Keratinocyte (primary cell): ENCODE measurements around the gene HDLBP. TPM values are rescaled to one million over a fixed set of nuclear protein-coding genes. Genes with fewer than 3 reads are reported as not detected.

Experiments used
- DNase-seq: peaks from one replicate; pipeline ENCODE4 v3.0.0-alpha.2; 2011; ENCODE audit warnings: low read depth, missing footprints, low spot score
- FAIRE-seq: peaks from 2 replicates; lab custom pipeline; 2011; peaks lifted over from hg19 to GRCh38; lab: Jason Lieb, UNC
- H2AFZ ChIP-seq: 2 replicates; pipeline ENCODE4 v1.6.0; 2012; ENCODE audit warnings: low read length, control low read depth, inconsistent platforms; ENCODE audit not compliant: control insufficient read depth
- H3K27ac ChIP-seq: 2 replicates; pipeline ENCODE4 v1.5.1; 2011; ENCODE audit warnings: low read length; ENCODE audit not compliant: control insufficient read depth, insufficient read depth
- H3K27me3 ChIP-seq: 3 replicates; pipeline ENCODE4 v1.6.0; 2011; ENCODE audit warnings: low read length; ENCODE audit not compliant: control insufficient read depth, insufficient read depth; ENCODE audit errors: extremely low read depth
- H3K36me3 ChIP-seq, 2 experiments: 2 replicates in 1 of 2; 3 replicates in 1 of 2; pipeline ENCODE4 v1.5.1; 2011; ENCODE audit warnings: low read length in 2 of 2, mild to moderate bottlenecking in 1 of 2; ENCODE audit not compliant: control insufficient read depth in 2 of 2, insufficient read depth in 2 of 2; ENCODE audit errors: extremely low read depth in 1 of 2
- H3K4me1 ChIP-seq: 3 replicates; pipeline ENCODE4 v1.5.1; 2011; ENCODE audit warnings: low read length; ENCODE audit not compliant: control insufficient read depth, insufficient read depth; ENCODE audit errors: extremely low read depth
- H3K4me2 ChIP-seq: 3 replicates; pipeline ENCODE4 v1.6.0; 2011; ENCODE audit warnings: low read depth, low read length; ENCODE audit not compliant: control insufficient read depth, insufficient read depth; ENCODE audit errors: extremely low read depth
- H3K4me3 ChIP-seq, 3 experiments: fragments of 200-600 bp in 1 of 3; sonication (generic) in 1 of 3; 2 replicates in 2 of 3; 3 replicates in 1 of 3; pipeline ENCODE4 v1.5.1; 2011 to 2016; ENCODE audit warnings: low read length in 3 of 3, mild to moderate bottlenecking in 3 of 3, control low read depth in 2 of 3, inconsistent platforms in 1 of 3, low read depth in 1 of 3, mixed read lengths in 1 of 3, mixed run types in 1 of 3, moderate library complexity in 1 of 3; ENCODE audit not compliant: control insufficient read depth in 2 of 3, insufficient read depth in 2 of 3; ENCODE audit errors: extremely low read depth in 1 of 3
- H3K79me2 ChIP-seq: 2 replicates; pipeline ENCODE4 v1.6.0; 2012; ENCODE audit warnings: low read length; ENCODE audit not compliant: control insufficient read depth, insufficient read depth
- H3K9ac ChIP-seq: 3 replicates; pipeline ENCODE4 v1.6.0; 2011; ENCODE audit warnings: low read length; ENCODE audit not compliant: control insufficient read depth, insufficient read depth; ENCODE audit errors: extremely low read depth
- H3K9me1 ChIP-seq: 3 replicates; pipeline ENCODE4 v1.6.0; 2011; ENCODE audit warnings: low read length; ENCODE audit not compliant: control insufficient read depth, insufficient read depth; ENCODE audit errors: extremely low read depth
- H3K9me3 ChIP-seq: 2 replicates; pipeline ENCODE4 v1.5.1; 2012; ENCODE audit warnings: low read depth, low read length; ENCODE audit not compliant: control insufficient read depth
- H4K20me1 ChIP-seq: 3 replicates; pipeline ENCODE4 v1.6.0; 2011; ENCODE audit warnings: low read length; ENCODE audit not compliant: control insufficient read depth, insufficient read depth; ENCODE audit errors: extremely low read depth
- EZH2 ChIP-seq: IDR thresholded peaks from one replicate; pipeline ENCODE4 v1.6.1; 2012; ENCODE audit warnings: inconsistent platforms, mild to moderate bottlenecking, low read length, moderate library complexity
- dilution Hi-C: fragments of 300-500 bp; cut with MboI; formaldehyde crosslinking; loops from one replicate; pipeline ENCODE4 v1.7.0; 2020; ENCODE audit warnings: low sequenced_read_pairs; ENCODE audit not compliant: extremely low pct_ligation_motif_present
- polyA plus RNA-seq, 5 experiments: library from polyadenylated mRNA; depleted of rRNA in 3 of 5; stranded (reverse) in 3 of 5; stranded (forward) in 1 of 5; unstranded in 1 of 5; fragments of >200 nt; gene quantifications; 1 replicate in 1 of 5; 2 replicates in 3 of 5; 3 replicates in 1 of 5; pipeline versions ENCODE4 v1.2.1 to v1.2.3, GENCODE V29; 2011 to 2012; ENCODE audit warnings: missing spikeins in 2 of 5, low read depth in 1 of 5, low replicate concordance in 1 of 5
- TF ChIP-seq, protein P1 (sequence below), 3 experiments: IDR thresholded peaks in 1 of 3; conservative IDR thresholded peaks in 1 of 3; optimal IDR thresholded peaks in 1 of 3; 2 replicates in 2 of 3; 3 replicates in 1 of 3; pipeline versions ENCODE3 to v1.5.1; 2011; ENCODE audit warnings: low read length in 3 of 3, mild to moderate bottlenecking in 3 of 3, moderate library complexity in 2 of 3, control low read depth in 1 of 3, inconsistent platforms in 1 of 3; ENCODE audit not compliant: insufficient read depth in 2 of 3; ENCODE audit errors: extremely low read depth in 1 of 3

The HDLBP gene
- polyA plus RNA-seq, 1 donor (not counting 4 experiments of a cell fraction or from before 2014, with no cell fraction given), result 289 TPM

DNA sequence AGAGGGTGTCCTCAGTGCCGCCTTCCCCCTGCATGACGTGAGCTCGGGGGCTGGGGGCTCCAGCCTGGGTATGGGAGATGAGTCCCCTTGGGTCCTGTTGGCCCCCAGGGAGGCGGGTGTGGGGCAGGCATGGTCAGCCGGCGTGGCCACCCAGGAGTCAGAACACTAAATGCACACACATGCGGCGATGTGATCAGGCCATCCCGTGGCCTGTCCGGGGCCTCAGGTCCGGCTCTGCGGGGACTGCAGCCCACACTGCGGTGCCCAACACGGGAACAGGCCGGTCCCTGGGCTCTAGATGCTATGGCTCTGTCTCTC, 113.2 kb downstream of the HDLBP start:
- H3K9me3 ChIP-seq, result no peaks in the 10 kb centered on the region
- no peaks in the 10 kb centered on the region for H3K79me2 ChIP-seq
- H3K27me3 ChIP-seq, result peaks cover 3% of the 10 kb centered on the region
- H4K20me1 ChIP-seq, result no peaks in the 10 kb centered on the region
- H3K9me1 ChIP-seq, result no peaks in the 10 kb centered on the region
- no peak overlapping the region for H3K4me3 ChIP-seq
- H3K27ac ChIP-seq, result no peak overlapping the region
- dilution Hi-C loops, result no loop called here
- DNase-seq (no peak), FAIRE-seq (no peak)
- TF ChIP-seq EZH2, result no peak
- TF ChIP-seq, protein P1, sequence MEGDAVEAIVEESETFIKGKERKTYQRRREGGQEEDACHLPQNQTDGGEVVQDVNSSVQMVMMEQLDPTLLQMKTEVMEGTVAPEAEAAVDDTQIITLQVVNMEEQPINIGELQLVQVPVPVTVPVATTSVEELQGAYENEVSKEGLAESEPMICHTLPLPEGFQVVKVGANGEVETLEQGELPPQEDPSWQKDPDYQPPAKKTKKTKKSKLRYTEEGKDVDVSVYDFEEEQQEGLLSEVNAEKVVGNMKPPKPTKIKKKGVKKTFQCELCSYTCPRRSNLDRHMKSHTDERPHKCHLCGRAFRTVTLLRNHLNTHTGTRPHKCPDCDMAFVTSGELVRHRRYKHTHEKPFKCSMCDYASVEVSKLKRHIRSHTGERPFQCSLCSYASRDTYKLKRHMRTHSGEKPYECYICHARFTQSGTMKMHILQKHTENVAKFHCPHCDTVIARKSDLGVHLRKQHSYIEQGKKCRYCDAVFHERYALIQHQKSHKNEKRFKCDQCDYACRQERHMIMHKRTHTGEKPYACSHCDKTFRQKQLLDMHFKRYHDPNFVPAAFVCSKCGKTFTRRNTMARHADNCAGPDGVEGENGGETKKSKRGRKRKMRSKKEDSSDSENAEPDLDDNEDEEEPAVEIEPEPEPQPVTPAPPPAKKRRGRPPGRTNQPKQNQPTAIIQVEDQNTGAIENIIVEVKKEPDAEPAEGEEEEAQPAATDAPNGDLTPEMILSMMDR (optimal IDR thresholded peaks at IDR 0.05 in 1 of 3, IDR thresholded peaks at IDR 0.05 in 1 of 3, conservative IDR thresholded peaks at IDR 0.05 in 1 of 3; ENCODE audit: extremely low read depth in 1 of 3, insufficient read depth in 2 of 3, low read length in 3 of 3), result no peak
- H3K4me2 ChIP-seq, result no peak overlapping the region
- H3K36me3 ChIP-seq, result no peaks in the 10 kb centered on the region
- H3K4me1 ChIP-seq, result no peaks in the 10 kb centered on the region
- H2AFZ ChIP-seq, result no peak overlapping the region
- no peak overlapping the region for H3K9ac ChIP-seq

DNA sequence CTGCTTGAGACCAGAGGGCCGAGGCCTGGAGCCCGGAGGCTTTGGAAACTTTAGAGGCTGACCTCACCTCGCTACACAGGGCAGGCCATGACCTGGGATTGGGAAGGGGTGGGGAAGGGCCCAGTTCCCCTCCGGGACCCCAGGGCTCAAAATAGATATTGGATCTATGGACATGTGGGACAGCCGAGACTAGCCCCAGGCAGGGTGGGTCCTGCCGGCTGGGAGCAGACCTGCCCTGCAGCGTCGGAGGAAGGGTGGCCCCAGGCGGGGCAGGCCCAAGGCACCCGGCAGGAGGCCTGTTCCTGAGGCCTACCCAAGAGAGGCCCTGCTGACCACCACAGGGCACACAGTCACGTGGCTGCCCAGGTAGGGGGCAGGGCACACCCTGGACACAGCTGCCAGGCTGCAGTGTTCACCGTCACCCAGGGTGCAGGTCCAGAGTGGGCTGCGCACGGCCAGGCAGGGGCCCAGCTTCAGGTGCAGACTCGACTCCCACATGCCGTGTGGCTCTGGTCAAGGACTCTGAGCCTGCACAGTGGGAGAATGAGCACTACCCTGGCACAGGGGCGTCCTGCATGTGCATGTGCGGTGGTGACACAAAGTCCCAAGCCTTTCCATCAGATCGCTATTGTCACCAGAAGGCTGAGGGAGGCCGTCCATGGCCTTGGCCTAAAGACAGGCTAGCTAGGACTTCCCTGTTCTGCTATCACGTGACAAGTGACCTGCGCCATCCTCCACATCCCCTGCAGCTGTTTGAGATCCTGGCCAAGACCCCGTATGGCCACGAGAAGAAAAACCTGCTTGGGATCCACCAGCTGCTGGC, 113.8 kb downstream of the HDLBP start:
- Histone ChIP-seq H3K36me3 (no peaks in the 10 kb centered on the region), H3K9me1 (no peaks in the 10 kb centered on the region), H3K27ac (no peak overlapping the region), H3K4me3 (no peak overlapping the region), H2AFZ (no peak overlapping the region), H3K9ac (no peak overlapping the region), H4K20me1 (no peaks in the 10 kb centered on the region), H3K9me3 (no peaks in the 10 kb centered on the region), H3K4me1 (no peaks in the 10 kb centered on the region), H3K4me2 (no peak overlapping the region), H3K79me2 (no peaks in the 10 kb centered on the region), H3K27me3 (peaks cover 3% of the 10 kb centered on the region)
- DNase-seq (no peak), FAIRE-seq (no peak)
- dilution Hi-C loops, result no loop called here
- no peak for TF ChIP-seq EZH2
- TF ChIP-seq, protein P1 (optimal IDR thresholded peaks at IDR 0.05 in 1 of 3, IDR thresholded peaks at IDR 0.05 in 1 of 3, conservative IDR thresholded peaks at IDR 0.05 in 1 of 3; ENCODE audit: extremely low read depth in 1 of 3, insufficient read depth in 2 of 3, low read length in 3 of 3), result no peak
